ENCODE results near the gene ITGA5.

Gene ITGA5

DNA sequence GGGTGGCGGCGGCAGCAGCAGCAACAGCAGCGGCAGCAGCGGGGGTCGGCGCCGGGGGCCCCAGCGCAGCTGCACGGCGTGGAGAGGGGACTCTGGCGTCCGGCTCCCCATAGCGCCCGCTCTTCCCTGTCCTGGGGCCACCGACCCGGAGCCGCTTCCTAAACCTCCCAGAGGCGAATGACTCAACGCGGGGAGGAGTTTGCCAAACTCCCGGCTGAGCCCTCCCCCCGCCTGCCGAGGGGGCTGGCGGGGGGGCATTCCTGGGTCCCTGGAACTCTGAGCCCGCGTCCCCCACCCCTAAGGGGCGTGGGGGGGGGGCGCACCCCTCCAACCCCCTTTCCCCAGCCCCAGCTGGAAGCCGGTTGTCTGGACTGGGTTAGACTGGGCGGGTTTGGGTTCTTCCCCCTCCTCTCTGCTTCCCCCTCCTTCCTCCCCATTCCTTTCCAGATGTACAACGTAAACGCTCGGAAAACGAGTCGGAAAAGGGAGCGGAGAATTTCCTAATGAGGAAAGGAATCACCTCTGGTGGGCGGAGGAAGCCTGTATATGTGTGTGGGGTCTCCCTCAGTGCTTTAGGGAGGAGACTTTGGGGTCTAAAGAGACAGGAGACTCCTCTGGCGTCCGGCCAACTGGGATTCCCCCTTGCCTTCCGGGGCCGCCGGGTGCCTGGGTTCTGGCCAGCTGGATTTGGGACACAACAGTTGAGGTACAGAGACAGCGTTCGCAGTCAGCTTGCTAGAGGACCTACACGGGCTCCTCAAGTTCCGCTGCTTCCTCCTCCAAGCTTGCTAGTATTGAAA lies at the start of gene ITGA5:
Gene ITGA5, minus strand, starts transcription at position 179 of the 800 bp plus-strand sequence. Its CDS starts 68 bp downstream, at position 111.
- no peak for DNase-seq (ENCODE audit: extremely low read depth, insufficient read length)
- Histone ChIP-seq H3K27me3 (replicated peaks; ENCODE audit: control insufficient read depth, insufficient read depth, low read length) (no peaks in the 10 kb centered on the region; the same call in 1 of the 2 replicates), H3K4me3 (replicated peaks; ENCODE audit: low read depth, low read length) (peak within 1 kb of the TSS; percentile 51), H3K36me3 (ENCODE audit: control insufficient read depth, insufficient read depth, low read length) (no peaks in the 10 kb centered on the region)
- TF ChIP-seq, protein P1, sequence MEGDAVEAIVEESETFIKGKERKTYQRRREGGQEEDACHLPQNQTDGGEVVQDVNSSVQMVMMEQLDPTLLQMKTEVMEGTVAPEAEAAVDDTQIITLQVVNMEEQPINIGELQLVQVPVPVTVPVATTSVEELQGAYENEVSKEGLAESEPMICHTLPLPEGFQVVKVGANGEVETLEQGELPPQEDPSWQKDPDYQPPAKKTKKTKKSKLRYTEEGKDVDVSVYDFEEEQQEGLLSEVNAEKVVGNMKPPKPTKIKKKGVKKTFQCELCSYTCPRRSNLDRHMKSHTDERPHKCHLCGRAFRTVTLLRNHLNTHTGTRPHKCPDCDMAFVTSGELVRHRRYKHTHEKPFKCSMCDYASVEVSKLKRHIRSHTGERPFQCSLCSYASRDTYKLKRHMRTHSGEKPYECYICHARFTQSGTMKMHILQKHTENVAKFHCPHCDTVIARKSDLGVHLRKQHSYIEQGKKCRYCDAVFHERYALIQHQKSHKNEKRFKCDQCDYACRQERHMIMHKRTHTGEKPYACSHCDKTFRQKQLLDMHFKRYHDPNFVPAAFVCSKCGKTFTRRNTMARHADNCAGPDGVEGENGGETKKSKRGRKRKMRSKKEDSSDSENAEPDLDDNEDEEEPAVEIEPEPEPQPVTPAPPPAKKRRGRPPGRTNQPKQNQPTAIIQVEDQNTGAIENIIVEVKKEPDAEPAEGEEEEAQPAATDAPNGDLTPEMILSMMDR (IDR thresholded peaks at IDR 0.05; ENCODE audit: insufficient read depth, low read length, poor library complexity, severe bottlenecking): no peak

DNA sequence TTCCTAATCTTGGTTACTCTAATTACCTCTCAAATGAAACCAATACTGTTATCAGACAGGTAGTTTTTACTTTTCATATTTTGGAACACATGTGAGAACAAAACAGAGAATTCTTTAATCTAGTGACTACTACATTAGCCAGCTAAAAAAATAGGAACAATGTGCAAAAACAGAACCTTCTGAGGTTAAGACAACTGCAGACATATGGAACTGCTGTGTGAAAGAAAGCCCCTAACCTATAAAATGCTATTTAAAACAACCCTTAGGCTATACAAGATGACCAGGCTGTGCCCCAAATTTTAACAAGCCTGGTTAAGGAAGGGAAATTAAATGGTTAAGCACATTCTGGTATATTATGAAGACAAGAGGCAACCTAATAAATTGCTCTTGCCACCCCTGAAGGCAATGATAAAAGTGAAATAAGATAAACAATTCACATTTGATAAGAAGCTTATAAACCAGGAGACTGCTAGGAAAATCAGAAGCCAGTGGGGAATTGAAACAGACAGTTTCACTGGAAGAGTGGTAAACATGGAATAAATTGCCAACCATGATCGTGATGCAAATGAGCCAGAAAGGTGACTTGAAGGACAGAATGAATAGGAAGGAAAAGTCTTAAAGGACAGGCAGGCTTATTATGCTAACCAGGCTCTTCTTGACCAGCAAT lies 46.9 kb upstream of the ITGA5 start:
- no peaks in the 10 kb centered on the region for H3K27me3 ChIP-seq (replicated peaks; ENCODE audit: control insufficient read depth, insufficient read depth, low read length)
- DNase-seq (ENCODE audit: extremely low read depth, insufficient read length): no peak
- H3K36me3 ChIP-seq (ENCODE audit: control insufficient read depth, insufficient read depth, low read length): no peaks in the 10 kb centered on the region
- TF ChIP-seq, protein P1 (IDR thresholded peaks at IDR 0.05; ENCODE audit: insufficient read depth, low read length, poor library complexity, severe bottlenecking): no peak
- H3K4me3 ChIP-seq (replicated peaks; ENCODE audit: low read depth, low read length): no peak overlapping the region

DNA sequence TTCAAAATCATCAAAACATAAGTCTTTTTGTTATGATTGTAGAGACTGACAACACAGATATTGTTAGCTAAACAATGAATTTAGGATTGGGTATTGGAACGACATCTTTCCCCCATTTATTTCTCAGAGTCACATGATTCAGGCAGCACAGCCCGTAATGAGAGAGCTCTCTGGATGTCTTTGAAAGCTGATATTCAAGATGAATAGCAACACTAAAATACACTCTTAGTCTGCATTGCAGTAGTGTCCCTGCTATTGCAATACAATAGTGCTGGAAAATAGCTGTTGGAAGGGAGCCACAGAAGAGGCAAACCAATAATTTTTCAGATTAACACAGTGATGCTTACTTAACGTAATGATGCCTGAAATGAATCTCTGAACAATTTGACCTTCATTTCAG lies 44.4 kb upstream of the ITGA5 start:
- TF ChIP-seq, protein P1 (IDR thresholded peaks at IDR 0.05; ENCODE audit: insufficient read depth, low read length, poor library complexity, severe bottlenecking): no peak
- DNase-seq (ENCODE audit: extremely low read depth, insufficient read length): no peak
- Histone ChIP-seq H3K27me3 (replicated peaks; ENCODE audit: control insufficient read depth, insufficient read depth, low read length) (no peaks in the 10 kb centered on the region), H3K4me3 (replicated peaks; ENCODE audit: low read depth, low read length) (no peak overlapping the region), H3K36me3 (ENCODE audit: control insufficient read depth, insufficient read depth, low read length) (no peaks in the 10 kb centered on the region)

DNA sequence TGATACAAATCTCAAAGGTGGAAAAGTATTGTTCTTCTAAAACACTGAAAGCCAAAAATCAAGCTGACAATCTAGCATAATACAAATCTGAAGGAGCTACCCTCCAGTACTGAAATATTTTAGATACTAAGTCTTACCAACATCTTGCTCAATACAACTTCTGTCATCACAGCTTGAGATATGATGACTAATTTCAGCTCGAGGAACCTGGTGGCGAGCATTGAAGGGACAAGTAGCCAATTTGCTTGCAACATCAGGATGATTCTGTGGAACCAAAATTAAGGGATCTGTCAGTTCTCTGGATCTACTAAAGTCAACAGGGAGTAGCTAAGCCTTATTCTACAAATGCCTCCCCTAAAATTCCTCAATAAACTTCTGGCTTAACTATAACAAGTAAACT lies 44.0 kb upstream of the ITGA5 start:
- TF ChIP-seq, protein P1 (IDR thresholded peaks at IDR 0.05; ENCODE audit: insufficient read depth, low read length, poor library complexity, severe bottlenecking): no peak
- no peaks in the 10 kb centered on the region for H3K36me3 ChIP-seq (ENCODE audit: control insufficient read depth, insufficient read depth, low read length)
- no peak overlapping the region for H3K4me3 ChIP-seq (replicated peaks; ENCODE audit: low read depth, low read length)
- no peak for DNase-seq (ENCODE audit: extremely low read depth, insufficient read length)
- no peaks in the 10 kb centered on the region for H3K27me3 ChIP-seq (replicated peaks; ENCODE audit: control insufficient read depth, insufficient read depth, low read length)

DNA sequence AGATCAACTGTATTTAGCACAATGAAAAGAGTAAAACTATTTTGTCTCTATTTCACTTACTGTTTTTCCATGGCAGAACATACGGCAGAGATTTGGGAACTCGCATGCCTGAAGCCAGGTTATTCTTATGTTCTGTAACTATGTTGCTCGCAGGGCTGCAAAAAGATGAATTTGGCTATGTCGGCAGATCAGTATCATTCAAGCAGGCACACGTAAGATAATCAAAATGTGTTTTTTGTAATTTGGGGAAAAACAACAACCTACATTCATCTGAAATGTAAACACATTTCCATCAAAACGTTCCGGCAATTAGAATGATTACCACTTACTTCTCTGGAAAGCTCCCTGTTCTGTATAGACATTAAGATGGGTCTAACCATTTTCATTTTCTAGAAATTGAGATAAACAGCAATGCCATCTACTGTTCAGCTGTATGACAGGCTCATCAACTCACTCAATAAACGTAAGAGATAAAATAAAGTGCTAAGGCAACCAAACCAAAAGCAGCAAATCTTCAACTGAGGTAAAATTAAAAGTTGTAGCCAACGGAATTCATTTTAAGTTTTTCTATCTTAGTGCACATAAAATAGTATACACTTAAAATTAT lies 41.4 kb upstream of the ITGA5 start:
- no peak for DNase-seq (ENCODE audit: extremely low read depth, insufficient read length)
- TF ChIP-seq, protein P1 (IDR thresholded peaks at IDR 0.05; ENCODE audit: insufficient read depth, low read length, poor library complexity, severe bottlenecking): peak; percentile 11
- Histone ChIP-seq H3K4me3 (replicated peaks; ENCODE audit: low read depth, low read length) (no peak overlapping the region), H3K36me3 (ENCODE audit: control insufficient read depth, insufficient read depth, low read length) (no peaks in the 10 kb centered on the region), H3K27me3 (replicated peaks; ENCODE audit: control insufficient read depth, insufficient read depth, low read length) (no peaks in the 10 kb centered on the region)

All from GM06990 (cell line).